Naive thymus-derived CD8-positive, alpha-beta T cell (primary cell): ENCODE results near the gene IGFN1. TPM values are rescaled to one million over a fixed set of nuclear protein-coding genes. Genes with fewer than 3 reads are reported as not detected.

ENCODE experiments used
- ATAC-seq, 2 donors: fragments of 150-1000 bp; cut with Tn5 transposase in 1 of 2; sonication (Bioruptor Pico), chemical (Tn5 transposase) in 1 of 2; 1 replicate in 1 of 2; 2 replicates in 1 of 2; pipeline ENCODE4 v1.10.0; 2021; ENCODE audit warnings: mild to moderate bottlenecking in 2 of 2, moderate library complexity in 2 of 2
- POLR2A ChIA-PET: fragments of 350-600 bp; sonication (Branson Sonifier 250); formaldehyde crosslinking; loops from one replicate; lab custom pipeline; 2021; ENCODE audit warnings: antibody characterized with exemption; lab: Charles Lee
- DNase-seq, 10 donors: peaks; one replicate each; pipeline versions ENCODE4 v3.0.0 to v3.0.0-alpha.2; 2020 to 2022
- H3K27ac Mint-ChIP-seq, 10 donors: one replicate each; pipeline ENCODE4 v1.8.0; 2020 to 2022; ENCODE audit warnings: mild to moderate bottlenecking in 10 of 10, mixed read lengths in 10 of 10, moderate library complexity in 4 of 10, inconsistent platforms in 1 of 10
- H3K27me3 Mint-ChIP-seq, 5 donors: one replicate each; pipeline ENCODE4 v1.8.0; 2021 to 2022; ENCODE audit warnings: mixed read lengths in 5 of 5
- H3K36me3 Mint-ChIP-seq, 3 donors: one replicate each; pipeline ENCODE4 v1.8.0; 2020 to 2022; ENCODE audit warnings: mixed read lengths in 3 of 3, mild to moderate bottlenecking in 2 of 3, inconsistent platforms in 1 of 3
- H3K4me1 Mint-ChIP-seq, 4 donors: one replicate each; pipeline ENCODE4 v1.8.0; 2021 to 2022; ENCODE audit warnings: mixed read lengths in 4 of 4
- H3K4me3 Mint-ChIP-seq, 10 donors: one replicate each; pipeline ENCODE4 v1.8.0; 2020 to 2022; ENCODE audit warnings: mild to moderate bottlenecking in 10 of 10, mixed read lengths in 10 of 10, moderate library complexity in 6 of 10, inconsistent platforms in 1 of 10
- H3K9me3 Mint-ChIP-seq, 9 donors: one replicate each; pipeline ENCODE4 v1.8.0; 2020 to 2022; ENCODE audit warnings: mixed read lengths in 9 of 9, mild to moderate bottlenecking in 3 of 9, inconsistent platforms in 1 of 9, moderate library complexity in 1 of 9
- polyA plus RNA-seq, 3 donors: library from polyadenylated mRNA; unstranded; fragments of 300-500 nt; fragmentation: Illumina TruSeq; gene quantifications; one replicate each; pipeline ENCODE4 v1.2.3, GENCODE V29; 2021
- total RNA-seq, 8 experiments: library from RNA in 2 of 8; stranded (reverse) in 2 of 8; gene quantifications; one replicate each; pipeline ENCODE4 v1.2.3 and lab custom pipeline; 2021 to 2026

Gene IGFN1
- total and polyA plus RNA-seq, 5 experiments from 2014 or later = not detected

DNA sequence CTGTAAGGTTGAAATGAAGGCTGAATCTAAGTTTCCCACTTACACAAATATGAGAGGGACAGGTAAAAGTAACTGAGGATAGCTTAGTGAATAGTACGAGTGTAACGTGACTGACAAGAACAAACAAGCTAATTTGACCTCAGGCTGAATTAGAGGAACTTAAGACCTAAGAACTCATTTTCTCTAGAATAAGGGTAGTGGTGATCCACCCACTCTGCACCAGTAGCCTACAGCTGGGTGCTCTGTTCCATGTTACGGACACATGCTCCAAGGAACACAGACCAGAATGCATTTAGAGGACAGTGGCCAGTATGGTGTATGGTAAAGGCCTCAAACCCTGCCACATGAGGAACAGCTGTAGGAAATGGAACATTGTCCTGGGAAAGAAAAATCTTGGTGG lies 21.4 kb upstream of the IGFN1 start:
- POLR2A ChIA-PET = no interaction called here
- no peaks in the 10 kb centered on the region for H3K36me3 Mint-ChIP-seq
- H3K4me3 Mint-ChIP-seq = peak overlapping the region in 1 of 10 donors; percentile 56
- H3K27me3 Mint-ChIP-seq = peaks cover 0 to 11% (median 5%) of the 10 kb centered on the region in 5 donors
- DNase-seq (no peak), ATAC-seq (no peak)
- H3K4me1 Mint-ChIP-seq = peaks cover 5 to 19% (median 15%) of the 10 kb centered on the region in 4 donors
- no peaks in the 10 kb centered on the region for H3K9me3 Mint-ChIP-seq
- H3K27ac Mint-ChIP-seq = no peak overlapping the region

DNA sequence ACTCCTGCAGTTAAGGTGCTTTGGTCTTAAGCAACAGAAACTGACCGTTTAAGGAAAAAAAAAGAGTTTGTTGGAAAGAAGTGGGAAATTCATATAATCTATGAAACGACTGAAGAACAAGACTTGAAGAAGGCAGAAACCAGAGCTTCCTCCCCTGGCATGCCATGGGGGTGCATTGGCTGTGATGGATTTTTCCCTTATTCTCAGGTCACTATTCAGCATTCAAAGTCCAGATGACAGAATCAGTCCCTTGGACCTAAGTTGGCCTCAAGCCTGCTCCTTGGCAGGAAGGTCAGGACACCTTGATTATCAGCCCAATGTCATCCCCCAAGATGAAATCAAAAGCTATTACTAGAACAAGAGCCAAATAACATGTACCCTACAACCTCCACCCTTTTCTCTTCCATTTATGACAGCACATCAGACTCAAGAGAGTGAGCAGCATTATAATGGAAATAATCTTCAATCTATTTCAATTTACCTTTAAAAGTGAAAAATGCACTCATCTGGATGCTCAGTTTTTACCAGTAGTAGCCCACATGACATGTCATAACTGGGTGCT lies 20.6 kb upstream of the IGFN1 start:
- ATAC-seq (no peak), DNase-seq (no peak)
- no peaks in the 10 kb centered on the region for H3K9me3 Mint-ChIP-seq
- peaks cover 0 to 14% (median 5%) of the 10 kb centered on the region in 5 donors for H3K27me3 Mint-ChIP-seq
- H3K27ac Mint-ChIP-seq = peak overlapping the region in 6 of 10 donors; percentile 9 to 89 (median 39)
- H3K4me1 Mint-ChIP-seq = peaks cover 5 to 19% (median 15%) of the 10 kb centered on the region in 4 donors
- peak overlapping the region; percentile 84 to 93 (median 88) for H3K4me3 Mint-ChIP-seq
- H3K36me3 Mint-ChIP-seq = no peaks in the 10 kb centered on the region
- POLR2A ChIA-PET = no interaction called here

DNA sequence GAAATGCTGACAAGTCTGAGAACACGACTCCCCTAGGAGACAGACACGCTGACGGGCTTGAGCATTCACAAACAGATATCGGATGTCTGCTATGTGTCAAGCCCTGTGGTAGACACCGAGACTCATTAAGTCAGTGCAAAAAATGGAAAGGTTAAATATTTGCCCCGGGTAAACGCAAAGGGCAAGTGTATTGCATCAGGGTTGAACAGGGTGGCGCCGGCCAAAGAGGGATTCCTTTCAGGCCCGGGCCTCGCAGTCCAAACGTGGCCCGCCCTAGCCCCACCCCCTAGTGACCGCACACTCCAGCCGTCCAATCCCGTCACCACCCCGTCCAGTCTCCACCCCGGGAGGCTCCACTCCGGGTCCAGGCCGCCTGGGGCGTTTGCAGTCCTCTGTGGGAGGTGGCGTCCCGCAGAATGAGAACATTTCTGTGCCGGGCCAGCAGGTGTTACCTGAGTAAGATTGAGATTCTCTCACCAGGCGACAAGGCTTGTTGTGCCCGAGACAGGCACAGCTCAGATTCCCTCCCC lies 20.0 kb upstream of the IGFN1 start:
- H3K36me3 Mint-ChIP-seq = no peaks in the 10 kb centered on the region
- peak; percentile 42 to 78 (median 55) for DNase-seq
- peaks cover 5 to 19% (median 15%) of the 10 kb centered on the region in 4 donors for H3K4me1 Mint-ChIP-seq
- POLR2A ChIA-PET = interaction anchor here (1.3 kb wide), 1 partner anchor 56 kb away, joined by 3 read pairs; no protein-coding TSS in a partner anchor
- peak; percentile 90 to 97 for ATAC-seq
- peak overlapping the region in 8 of 10 donors; percentile 57 to 92 (median 80) for H3K27ac Mint-ChIP-seq
- H3K27me3 Mint-ChIP-seq = peaks cover 0 to 14% (median 8%) of the 10 kb centered on the region in 5 donors
- peak overlapping the region; percentile 84 to 93 (median 88) for H3K4me3 Mint-ChIP-seq
- H3K9me3 Mint-ChIP-seq = no peaks in the 10 kb centered on the region

DNA sequence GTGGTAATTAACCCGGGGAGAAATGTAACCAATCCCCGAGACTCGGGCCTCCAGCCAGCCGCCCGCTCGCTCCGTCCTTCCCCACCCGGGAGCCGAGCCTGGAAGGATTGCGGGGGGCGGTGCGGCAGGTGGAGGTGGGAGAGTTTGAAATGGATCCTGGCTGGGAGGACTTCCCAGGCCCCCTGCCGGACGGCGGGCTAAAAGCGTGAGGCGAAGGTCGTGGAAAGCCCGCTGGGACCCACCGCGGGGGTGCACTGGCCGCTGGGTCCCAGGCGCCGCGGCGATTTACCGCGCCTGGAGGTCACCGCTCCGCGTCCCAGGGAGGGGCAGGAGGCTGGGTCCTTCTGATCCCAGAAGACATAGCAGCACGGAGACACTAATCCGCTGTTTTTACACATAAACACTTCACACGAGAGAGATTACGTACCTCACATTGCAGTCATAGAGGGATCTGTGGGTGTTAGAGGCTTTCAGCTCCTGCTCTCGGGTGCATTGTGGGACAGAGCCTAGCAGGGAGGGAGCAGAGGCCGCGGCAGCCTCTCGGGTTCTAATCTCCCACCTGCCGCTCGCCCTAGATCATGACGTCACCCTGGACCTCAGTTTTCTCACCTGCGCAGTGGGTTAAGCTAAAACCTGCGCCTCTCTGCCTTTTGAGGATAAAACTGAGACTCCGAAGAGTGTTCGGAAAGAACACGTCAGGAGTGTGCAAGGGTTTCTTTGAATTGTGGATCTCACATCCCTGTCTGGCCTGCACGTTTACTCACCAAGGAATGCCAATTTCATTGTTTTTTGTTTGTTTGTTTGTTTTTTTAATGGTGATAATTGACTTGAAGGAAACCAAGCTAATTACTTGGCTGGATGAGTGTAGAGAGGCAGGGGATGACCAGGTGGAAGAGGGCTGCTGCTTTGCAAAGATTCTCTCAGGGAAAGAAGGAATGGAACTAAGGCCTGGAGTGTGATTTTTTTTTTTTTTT lies 19.3 kb upstream of the IGFN1 start:
- H3K36me3 Mint-ChIP-seq = no peaks in the 10 kb centered on the region
- POLR2A ChIA-PET = interaction anchor here (1.3 kb wide), 1 partner anchor 57 kb away, joined by 3 read pairs; no protein-coding TSS in a partner anchor

DNA sequence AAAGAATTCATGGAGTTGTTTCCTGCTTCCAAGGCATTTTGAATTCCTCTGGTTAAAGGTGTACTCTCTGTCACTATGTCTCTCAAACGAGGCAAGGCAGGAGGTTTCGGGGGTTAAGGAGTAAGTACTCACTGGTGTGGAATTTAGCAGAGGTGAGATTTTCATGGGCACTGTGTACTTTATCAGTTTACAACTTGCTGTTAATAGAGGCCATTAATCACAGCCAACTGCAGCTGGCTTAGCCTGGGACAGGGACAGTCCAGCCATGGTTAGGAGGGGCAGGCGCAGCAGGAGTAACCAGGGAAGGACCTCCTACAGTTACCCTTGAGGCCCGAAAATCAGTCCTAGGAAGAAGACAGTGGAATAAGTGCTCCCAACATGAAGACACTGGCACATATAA lies 18.3 kb upstream of the IGFN1 start:
- DNase-seq = no peak
- Mint-ChIP-seq H3K9me3 (no peaks in the 10 kb centered on the region), H3K27ac (no peak overlapping the region), H3K4me3 (peak overlapping the region in 6 of 10 donors; percentile 41 to 88 (median 86)), H3K27me3 (peaks cover 5 to 22% (median 9%) of the 10 kb centered on the region in 5 donors), H3K36me3 (peaks cover 0 to under 1% (median 0%) of the 10 kb centered on the region in 3 donors), H3K4me1 (peaks cover 5 to 19% (median 15%) of the 10 kb centered on the region in 4 donors)
- ATAC-seq = no peak
- POLR2A ChIA-PET = interaction anchor here (1.3 kb wide), 1 partner anchor 58 kb away, joined by 3 read pairs; no protein-coding TSS in a partner anchor

More for the DNA sequence above, 19.3 kb upstream of the IGFN1 start:
- Mint-ChIP-seq H3K4me1 (peaks cover 5 to 19% (median 15%) of the 10 kb centered on the region in 4 donors), H3K4me3 (peak overlapping the region; percentile 84 to 93 (median 88)), H3K9me3 (no peaks in the 10 kb centered on the region), H3K27ac (peak overlapping the region; percentile 4 to 92 (median 74)), H3K27me3 (peaks cover 0 to 14% (median 9%) of the 10 kb centered on the region in 5 donors)
- peak in 7 of 10 donors; percentile 8 to 33 (median 24) for DNase-seq
- peak; percentile 55 to 61 for ATAC-seq

DNA sequence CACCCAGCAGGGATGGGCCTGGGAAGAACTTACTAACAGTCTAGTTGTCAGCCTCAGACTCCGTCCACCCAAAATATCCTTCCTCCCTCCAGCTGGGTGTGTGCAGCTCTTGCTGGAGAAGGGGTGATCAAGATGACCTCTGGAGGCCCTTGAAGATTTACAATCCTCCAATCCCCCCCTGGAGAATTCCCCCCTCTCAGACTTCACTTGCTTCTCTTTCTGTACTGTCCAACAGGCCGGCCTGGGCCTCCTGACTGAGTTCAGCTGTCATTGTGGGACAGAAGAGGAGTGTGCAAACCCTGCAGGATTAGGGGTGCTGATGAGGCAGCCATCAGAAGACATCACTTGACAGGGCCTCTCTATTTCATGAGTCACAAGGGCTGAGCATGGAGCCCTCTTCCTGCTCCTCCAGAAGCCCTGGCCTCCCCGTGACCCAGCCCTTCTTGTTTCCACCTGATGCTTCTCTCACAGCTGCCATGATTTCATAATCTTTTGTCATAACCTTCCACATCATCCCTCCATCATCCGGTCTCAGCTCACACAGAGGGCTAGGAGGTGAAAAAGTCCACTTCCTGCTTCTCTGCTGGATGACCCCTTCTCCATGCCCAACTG lies 17.5 kb upstream of the IGFN1 start:
- POLR2A ChIA-PET = no interaction called here
- ATAC-seq (no peak), DNase-seq (no peak)
- Mint-ChIP-seq H3K27me3 (peaks cover 9 to 27% (median 16%) of the 10 kb centered on the region in 5 donors), H3K4me1 (peaks cover 5 to 19% (median 15%) of the 10 kb centered on the region in 4 donors), H3K9me3 (peaks cover 0 to 4% (median 0%) of the 10 kb centered on the region in 9 donors), H3K4me3 (peak overlapping the region in 3 of 10 donors; percentile 18 to 46 (median 42)), H3K27ac (peak overlapping the region in 1 of 10 donors; percentile 56), H3K36me3 (peaks cover 0 to 6% (median 0%) of the 10 kb centered on the region in 3 donors)

DNA sequence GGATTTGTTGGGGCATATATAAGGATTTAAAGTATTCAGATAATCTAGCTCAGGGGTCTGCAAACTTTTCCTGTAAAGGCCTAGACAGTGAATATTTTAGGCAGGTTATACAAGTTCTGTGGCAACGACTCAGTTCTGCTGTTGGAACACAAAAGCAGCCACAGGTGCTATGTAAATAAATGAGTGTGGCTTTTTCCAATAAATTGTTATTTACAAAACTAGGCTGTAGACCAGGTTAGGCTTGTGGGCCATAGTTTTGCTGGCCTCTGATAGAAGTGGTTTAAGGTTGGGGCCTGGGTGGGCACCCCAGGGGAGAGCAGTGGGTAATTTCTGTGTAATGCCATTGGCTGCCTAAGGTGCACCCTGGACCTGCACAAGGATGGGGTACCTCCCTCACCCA lies 16.9 kb upstream of the IGFN1 start:
- Mint-ChIP-seq H3K27ac (no peak overlapping the region), H3K9me3 (peaks cover 0 to 8% (median 3%) of the 10 kb centered on the region in 9 donors), H3K27me3 (peaks cover 12 to 27% (median 20%) of the 10 kb centered on the region in 5 donors), H3K36me3 (peaks cover 0 to 9% (median 5%) of the 10 kb centered on the region in 3 donors), H3K4me3 (no peak overlapping the region), H3K4me1 (peaks cover 5 to 19% (median 15%) of the 10 kb centered on the region in 4 donors)
- POLR2A ChIA-PET = no interaction called here
- no peak for DNase-seq
- no peak for ATAC-seq

DNA sequence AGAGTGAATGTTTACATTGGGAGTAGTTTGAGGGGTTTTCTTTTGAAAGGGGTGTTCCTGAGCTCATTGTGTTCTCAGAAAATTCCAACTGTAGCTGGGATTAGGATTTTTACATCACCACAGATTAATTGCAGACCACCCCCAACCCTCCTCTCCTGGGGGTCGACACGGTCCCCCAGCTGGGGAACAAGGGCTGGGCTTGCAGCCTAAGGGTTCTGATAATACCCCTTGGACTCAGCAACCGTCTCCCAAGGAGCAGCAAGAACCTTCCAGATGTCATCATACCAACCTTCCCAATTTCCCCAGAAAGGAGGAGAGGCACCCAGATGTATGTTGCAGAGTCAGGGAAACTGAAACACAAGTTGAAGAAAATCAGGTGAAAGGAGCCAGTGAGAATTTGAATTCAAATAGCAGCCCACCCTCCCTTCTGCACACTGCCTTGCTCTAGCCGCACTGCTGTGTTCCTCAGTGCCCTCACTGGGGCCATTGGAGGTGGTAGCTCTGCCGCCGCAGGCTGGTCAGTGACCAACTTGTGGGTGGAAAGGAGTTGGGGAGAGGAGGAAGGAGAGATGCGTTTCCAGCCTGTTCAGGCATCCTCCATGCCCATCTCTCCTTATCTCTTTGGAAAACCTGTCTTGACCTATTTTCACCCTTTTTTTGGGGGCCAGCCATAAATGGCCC lies 14.7 kb upstream of the IGFN1 start:
- Mint-ChIP-seq H3K9me3 (peaks cover 0 to 20% (median 10%) of the 10 kb centered on the region in 9 donors), H3K4me3 (no peak overlapping the region), H3K36me3 (peaks cover 0 to 16% (median 5%) of the 10 kb centered on the region in 3 donors), H3K4me1 (peaks cover 5 to 10% (median 7%) of the 10 kb centered on the region in 4 donors), H3K27ac (no peak overlapping the region), H3K27me3 (peaks cover 23 to 39% (median 29%) of the 10 kb centered on the region in 5 donors)
- ATAC-seq (no peak), DNase-seq (no peak)
- POLR2A ChIA-PET = interaction anchor here (0.6 kb wide), 1 partner anchor 807 kb away, joined by 4 read pairs; the partner anchor contains the start of gene RNPEP

DNA sequence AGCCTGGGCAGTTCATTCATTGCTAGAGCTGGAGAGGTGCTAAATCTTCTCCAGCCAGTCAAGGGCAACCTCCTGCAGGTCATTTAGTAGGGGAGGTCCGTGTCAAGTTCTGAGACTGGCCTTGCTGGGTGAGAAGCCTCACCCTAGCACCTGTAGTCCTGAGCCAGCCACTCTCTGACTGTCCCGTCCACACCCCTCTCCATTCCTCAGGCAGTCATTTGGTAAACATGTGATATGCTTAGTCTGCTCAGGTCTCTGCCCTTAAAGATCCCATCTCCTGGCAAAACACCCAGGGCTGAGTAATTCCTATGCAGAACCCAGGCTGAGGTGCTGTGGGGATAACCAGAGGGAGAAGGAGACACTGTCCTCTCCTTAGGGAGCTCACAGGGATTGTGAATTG lies 13.7 kb upstream of the IGFN1 start:
- DNase-seq (no peak), ATAC-seq (no peak)
- H3K9me3 Mint-ChIP-seq = peaks cover 0 to 20% (median 10%) of the 10 kb centered on the region in 9 donors
- peaks cover 0 to under 1% (median 0%) of the 10 kb centered on the region in 4 donors for H3K4me1 Mint-ChIP-seq
- no peak overlapping the region for H3K27ac Mint-ChIP-seq
- no peak overlapping the region for H3K4me3 Mint-ChIP-seq
- POLR2A ChIA-PET = no interaction called here
- H3K27me3 Mint-ChIP-seq = peaks cover 23 to 48% (median 32%) of the 10 kb centered on the region in 5 donors
- peaks cover 0 to 16% (median 5%) of the 10 kb centered on the region in 3 donors for H3K36me3 Mint-ChIP-seq

DNA sequence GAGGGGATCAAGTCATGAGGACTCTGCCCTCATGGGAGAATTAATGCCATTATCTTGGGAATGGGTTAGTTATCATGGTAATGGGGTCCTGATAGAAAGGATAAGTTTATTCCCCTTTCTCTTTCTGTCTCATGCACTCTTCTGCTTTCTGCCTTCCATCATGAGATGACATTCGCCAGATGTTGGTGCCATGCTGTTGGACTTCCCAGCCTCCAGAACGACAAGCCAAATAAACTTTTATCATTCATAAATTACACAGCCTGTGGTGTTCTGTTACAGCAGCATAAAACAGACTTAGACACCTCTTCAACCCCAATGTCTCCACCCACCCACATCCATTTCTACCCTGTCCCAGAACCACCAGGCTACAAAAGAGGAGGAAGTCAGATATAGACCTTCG lies 11.9 kb upstream of the IGFN1 start:
- DNase-seq (no peak), ATAC-seq (no peak)
- peaks cover 0 to 16% (median 5%) of the 10 kb centered on the region in 3 donors for H3K36me3 Mint-ChIP-seq
- no peaks in the 10 kb centered on the region for H3K4me1 Mint-ChIP-seq
- H3K27me3 Mint-ChIP-seq = peaks cover 28 to 57% (median 34%) of the 10 kb centered on the region in 5 donors
- peaks cover 0 to 20% (median 10%) of the 10 kb centered on the region in 9 donors for H3K9me3 Mint-ChIP-seq
- H3K4me3 Mint-ChIP-seq = no peak overlapping the region
- H3K27ac Mint-ChIP-seq = peak overlapping the region in 1 of 10 donors; percentile 19
- POLR2A ChIA-PET = no interaction called here

DNA sequence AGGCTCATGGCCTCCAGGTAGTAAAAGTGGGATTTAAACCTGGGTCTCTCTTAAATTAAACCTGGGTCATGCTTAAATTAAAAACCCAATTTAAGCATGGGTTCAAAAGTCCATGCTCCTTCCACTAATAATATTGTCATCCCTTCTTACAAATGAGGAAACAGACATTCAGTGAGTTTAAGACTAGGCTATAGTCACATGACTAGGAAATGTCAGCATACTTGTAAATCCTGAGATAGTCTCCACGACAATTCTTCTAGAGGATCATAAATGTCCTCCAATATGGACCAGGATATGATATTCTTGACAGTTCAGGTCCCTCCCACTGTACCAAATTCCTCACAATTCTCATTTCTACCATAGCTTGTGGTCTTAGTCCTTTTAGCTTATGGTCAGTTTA lies 10.5 kb upstream of the IGFN1 start:
- H3K4me3 Mint-ChIP-seq = no peak overlapping the region
- peaks cover 26 to 57% (median 36%) of the 10 kb centered on the region in 5 donors for H3K27me3 Mint-ChIP-seq
- POLR2A ChIA-PET = no interaction called here
- peak overlapping the region in 1 of 10 donors; percentile 51 for H3K27ac Mint-ChIP-seq
- H3K4me1 Mint-ChIP-seq = no peaks in the 10 kb centered on the region
- no peak for ATAC-seq
- H3K9me3 Mint-ChIP-seq = peaks cover 0 to 20% (median 10%) of the 10 kb centered on the region in 9 donors
- no peak for DNase-seq
- peaks cover 0 to 16% (median 5%) of the 10 kb centered on the region in 3 donors for H3K36me3 Mint-ChIP-seq
